ENCODE results near the gene WNT5A. TPM values are rescaled to one million over a fixed set of nuclear protein-coding genes. Genes with fewer than 3 reads are reported as not detected.
A peak's percentile ranks its signal among the peaks of the same experiment; 100 is the strongest.

Gene WNT5A
- total and polyA plus RNA-seq, 9 of the 15 experiments (the other 6 are each of a cell fraction or from before 2014, with no cell fraction given) = 0.11 TPM; not detected in 8

- TF ChIP-seq TAF7 (tag; IDR thresholded peaks at IDR 0.05) = no peak
- TF ChIP-seq, protein P1, sequence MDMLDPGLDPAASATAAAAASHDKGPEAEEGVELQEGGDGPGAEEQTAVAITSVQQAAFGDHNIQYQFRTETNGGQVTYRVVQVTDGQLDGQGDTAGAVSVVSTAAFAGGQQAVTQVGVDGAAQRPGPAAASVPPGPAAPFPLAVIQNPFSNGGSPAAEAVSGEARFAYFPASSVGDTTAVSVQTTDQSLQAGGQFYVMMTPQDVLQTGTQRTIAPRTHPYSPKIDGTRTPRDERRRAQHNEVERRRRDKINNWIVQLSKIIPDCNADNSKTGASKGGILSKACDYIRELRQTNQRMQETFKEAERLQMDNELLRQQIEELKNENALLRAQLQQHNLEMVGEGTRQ (CRISPR knock-in tag; IDR thresholded peaks at IDR 0.05) = 0 out of 2 replicates have a peak, but pooled peaks have one; percentile 37
- TF ChIP-seq, protein P2, sequence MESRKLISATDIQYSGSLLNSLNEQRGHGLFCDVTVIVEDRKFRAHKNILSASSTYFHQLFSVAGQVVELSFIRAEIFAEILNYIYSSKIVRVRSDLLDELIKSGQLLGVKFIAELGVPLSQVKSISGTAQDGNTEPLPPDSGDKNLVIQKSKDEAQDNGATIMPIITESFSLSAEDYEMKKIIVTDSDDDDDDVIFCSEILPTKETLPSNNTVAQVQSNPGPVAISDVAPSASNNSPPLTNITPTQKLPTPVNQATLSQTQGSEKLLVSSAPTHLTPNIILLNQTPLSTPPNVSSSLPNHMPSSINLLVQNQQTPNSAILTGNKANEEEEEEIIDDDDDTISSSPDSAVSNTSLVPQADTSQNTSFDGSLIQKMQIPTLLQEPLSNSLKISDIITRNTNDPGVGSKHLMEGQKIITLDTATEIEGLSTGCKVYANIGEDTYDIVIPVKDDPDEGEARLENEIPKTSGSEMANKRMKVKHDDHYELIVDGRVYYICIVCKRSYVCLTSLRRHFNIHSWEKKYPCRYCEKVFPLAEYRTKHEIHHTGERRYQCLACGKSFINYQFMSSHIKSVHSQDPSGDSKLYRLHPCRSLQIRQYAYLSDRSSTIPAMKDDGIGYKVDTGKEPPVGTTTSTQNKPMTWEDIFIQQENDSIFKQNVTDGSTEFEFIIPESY (CRISPR knock-in tag; IDR thresholded peaks at IDR 0.05) = no peak
- TF ChIP-seq ZEB2 (IDR thresholded peaks at IDR 0.05) = no peak
- TF ChIP-seq ZNF780A (CRISPR knock-in tag; IDR thresholded peaks at IDR 0.05) = no peak
- TF ChIP-seq HOXB6 (CRISPR knock-in tag; IDR thresholded peaks at IDR 0.05; ENCODE audit: borderline replicate concordance) = no peak
- no peak for TF ChIP-seq ZZZ3 (IDR thresholded peaks at IDR 0.05)
- no peak for TF ChIP-seq SAFB2 (IDR thresholded peaks at IDR 0.05; ENCODE audit: borderline replicate concordance, low read depth, low read length, severe bottlenecking)
Observed at GRCh38 chr3:55498520-55498919, 11.4 kb upstream of the WNT5A start (continued).

DNA sequence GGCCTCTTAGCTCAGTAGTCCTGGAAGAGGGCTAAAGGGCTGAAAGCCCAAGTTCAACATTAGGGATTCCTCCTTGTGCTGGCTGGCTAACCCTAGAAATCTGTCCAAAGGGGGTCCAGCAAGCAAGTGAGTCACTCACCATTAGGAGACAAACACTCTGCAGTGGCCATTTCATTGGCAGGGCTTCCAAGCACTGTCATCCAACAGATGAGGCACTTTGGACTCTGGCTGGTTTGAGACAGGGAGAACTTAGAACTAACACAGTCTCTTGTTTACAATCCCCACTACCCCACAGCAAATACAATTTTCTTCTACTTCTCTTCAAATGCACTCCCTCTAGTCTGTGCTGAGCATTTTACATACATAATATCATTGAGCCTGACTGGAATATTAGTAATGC is 10.1 kb upstream of the WNT5A start:
- Histone ChIP-seq H3K27me3 (ENCODE audit: control insufficient read depth in 2 of 2, insufficient read depth in 2 of 2, low read length in 2 of 2) (no peaks in the 10 kb centered on the region; a peak in 1 of 5 replicates), H3K79me2 (ENCODE audit: control insufficient read depth, insufficient read depth, low read length) (no peaks in the 10 kb centered on the region), H3K9ac (ENCODE audit: insufficient read depth in 1 of 2, low read depth in 2 of 2, low read length in 2 of 2) (no peak overlapping the region), H3K9me3 (replicated peaks; ENCODE audit: control insufficient read depth, insufficient read depth, low read depth, low read length) (no peaks in the 10 kb centered on the region), H2AFZ (ENCODE audit: low read depth, low read length) (no peak overlapping the region), H3K4me3 (no peak overlapping the region), H3K27ac (ENCODE audit: extremely low read depth, low read depth, low read length) (no peak overlapping the region), H3K36me3 (ENCODE audit: control insufficient read depth, insufficient read depth, low read length) (no peaks in the 10 kb centered on the region), H3K4me2 (ENCODE audit: insufficient read depth, low read length) (no peak overlapping the region), H3K9me1 (ENCODE audit: control insufficient read depth, insufficient read depth, low read length) (no peaks in the 10 kb centered on the region), H4K20me1 (replicated peaks; ENCODE audit: control insufficient read depth, insufficient read depth, low read length) (no peaks in the 10 kb centered on the region), H3K4me1 (replicated peaks in 1 of 2; ENCODE audit: control insufficient read depth in 2 of 2, insufficient read depth in 2 of 2, low read length in 2 of 2) (no peaks in the 10 kb centered on the region)
- intact Hi-C loops (cut with micrococcal nuclease) (no loop called here), in situ Hi-C loops (cut with MboI) (no loop called here)
- CTCF ChIA-PET (ENCODE audit: low intra/inter-chr PET ratio) = no interaction called here
- POLR2A ChIA-PET = no interaction called here
- FAIRE-seq = no peak
- no peak for ATAC-seq
- no TSS peak for BruUV-seq (replicated peaks)
- TF ChIP-seq SUPT5H (IDR thresholded peaks at IDR 0.05) (no peak), ZBTB2 (IDR thresholded peaks at IDR 0.05) (no peak), WHSC1 (IDR thresholded peaks at IDR 0.05; ENCODE audit: low read length) (no peak), FOXP4 (CRISPR knock-in tag; IDR thresholded peaks at IDR 0.05; ENCODE audit: borderline replicate concordance) (no peak), HMG20B (CRISPR knock-in tag; IDR thresholded peaks at IDR 0.05) (no peak), SMARCC2 (IDR thresholded peaks at IDR 0.05; ENCODE audit: low read depth) (no peak), MED1 (CRISPR knock-in tag; IDR thresholded peaks at IDR 0.05; ENCODE audit: borderline replicate concordance) (no peak)
- DNase-seq (ENCODE audit: extremely low read depth in 1 of 4, low spot score in 3 of 4) = no peak

Data from K562 (cell line).